Stimulated activated CD8-positive, alpha-beta memory T cell treated with anti-CD3 and anti-CD28 coated beads, Interleukin-7, amount 100 ng/mL, for 24 hours (primary cell): ENCODE results near the gene VRK3.
"Not testable (repeated sequence)": the region's sequence is repeated elsewhere in the genome, so short reads cannot be mapped to it uniquely, and the experiment has no call there.

Experiments
- DNase-seq: peaks from one replicate; pipeline ENCODE4 v3.0.0-alpha.2; 2020; ENCODE audit warnings: low read depth

Gene VRK3, protein sequence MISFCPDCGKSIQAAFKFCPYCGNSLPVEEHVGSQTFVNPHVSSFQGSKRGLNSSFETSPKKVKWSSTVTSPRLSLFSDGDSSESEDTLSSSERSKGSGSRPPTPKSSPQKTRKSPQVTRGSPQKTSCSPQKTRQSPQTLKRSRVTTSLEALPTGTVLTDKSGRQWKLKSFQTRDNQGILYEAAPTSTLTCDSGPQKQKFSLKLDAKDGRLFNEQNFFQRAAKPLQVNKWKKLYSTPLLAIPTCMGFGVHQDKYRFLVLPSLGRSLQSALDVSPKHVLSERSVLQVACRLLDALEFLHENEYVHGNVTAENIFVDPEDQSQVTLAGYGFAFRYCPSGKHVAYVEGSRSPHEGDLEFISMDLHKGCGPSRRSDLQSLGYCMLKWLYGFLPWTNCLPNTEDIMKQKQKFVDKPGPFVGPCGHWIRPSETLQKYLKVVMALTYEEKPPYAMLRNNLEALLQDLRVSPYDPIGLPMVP

DNA sequence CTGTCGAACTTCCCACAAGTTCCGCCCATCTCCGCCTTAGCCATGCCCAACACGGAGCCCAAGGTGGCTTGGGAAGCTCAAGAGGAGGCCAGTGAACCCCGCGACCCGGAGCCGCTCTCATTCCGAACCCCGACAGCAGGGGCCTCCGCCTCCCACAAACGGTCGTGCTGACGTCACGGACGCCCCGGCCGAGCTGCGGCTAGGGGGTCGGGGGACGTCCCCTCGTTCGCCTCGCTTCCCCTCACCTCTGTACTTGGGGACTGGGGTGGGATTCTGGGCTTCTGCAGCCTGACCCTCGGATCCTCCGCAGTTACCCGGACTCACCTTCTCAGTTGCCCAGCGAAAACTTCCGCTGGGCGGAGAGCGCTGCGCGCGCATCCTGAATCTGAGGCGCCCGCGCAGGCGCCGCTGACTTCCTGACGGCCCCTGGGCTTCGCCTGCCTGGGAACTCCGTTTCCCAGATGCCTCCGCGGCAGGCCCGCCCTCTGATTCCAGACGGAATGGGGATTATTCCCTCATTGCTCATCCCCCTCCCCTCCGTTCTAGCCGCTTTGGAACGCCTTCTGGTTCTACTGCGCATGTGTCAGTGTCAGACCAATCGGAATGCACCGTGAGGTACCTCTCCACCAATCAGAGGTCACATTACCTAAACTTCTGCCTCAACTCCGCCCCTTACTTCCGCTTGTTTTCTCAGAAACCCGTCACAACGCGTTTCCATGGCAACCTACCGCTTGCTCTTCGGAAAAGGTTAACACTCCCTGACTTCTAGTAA is at the start of gene VRK3:
Gene VRK3, minus strand, starts transcription at position 351 of the 772 bp plus-strand sequence. CDS start 9,210 bp downstream, outside the sequence.
- DNase-seq = peak; percentile 95

DNA sequence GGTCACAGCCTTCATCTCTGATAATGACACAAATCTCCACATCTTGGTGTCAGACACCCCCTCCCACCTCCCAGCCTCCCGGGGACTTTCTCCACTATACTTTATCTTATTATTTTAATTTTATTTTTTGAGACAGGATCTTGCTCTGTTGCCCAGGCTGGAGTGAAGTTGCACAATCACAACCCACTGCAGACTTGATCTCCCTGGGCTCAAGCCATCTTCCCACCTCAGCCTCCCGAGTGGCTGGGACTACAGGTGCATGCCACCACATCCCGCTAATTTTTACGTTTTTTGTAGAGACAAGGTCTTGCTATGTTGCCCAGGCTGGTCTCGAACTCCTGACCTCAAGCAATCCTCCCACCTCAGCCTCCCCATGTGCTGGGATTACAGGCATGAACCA is 43.2 kb upstream of the VRK3 start:
- DNase-seq = not testable (repeated sequence)

DNA sequence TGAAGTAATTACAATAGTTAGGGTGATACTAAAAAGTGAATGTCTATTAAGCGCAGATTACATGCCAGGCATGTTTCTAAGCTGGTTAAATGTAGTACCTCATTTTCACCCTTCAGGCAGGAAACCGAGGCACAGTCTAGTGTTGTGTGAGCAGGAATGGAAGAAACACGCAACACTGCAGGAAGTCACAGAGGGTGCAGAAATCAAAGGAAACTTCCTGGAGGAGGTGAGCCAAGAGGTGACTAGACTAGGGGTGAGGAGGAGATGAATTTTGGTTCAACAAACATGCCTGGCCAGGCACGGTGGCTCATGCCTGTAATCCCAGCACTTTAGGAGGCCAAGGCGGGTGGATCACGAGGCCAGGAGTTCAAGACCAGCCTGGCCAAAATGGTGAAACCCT is 42.4 kb upstream of the VRK3 start:
- DNase-seq = no peak

DNA sequence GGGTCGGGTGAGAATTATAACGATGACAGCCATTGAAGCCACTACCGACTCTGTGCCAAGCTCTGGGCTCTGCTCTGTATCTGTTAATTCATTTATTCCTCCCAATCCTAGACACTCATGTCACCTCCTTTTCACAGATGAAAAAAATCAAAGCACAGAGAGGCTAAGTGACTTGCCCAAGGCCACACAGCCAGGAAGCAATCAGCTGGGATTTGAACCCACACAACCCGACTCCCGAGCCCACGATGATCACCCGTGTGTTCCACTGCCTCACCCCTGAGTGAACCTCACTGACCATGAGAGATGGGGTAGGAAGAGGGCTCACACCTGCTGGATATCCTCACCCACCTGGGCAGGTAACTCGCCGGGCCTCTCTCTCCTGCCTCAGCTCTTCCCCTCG is 40.8 kb upstream of the VRK3 start:
- DNase-seq = no peak

DNA sequence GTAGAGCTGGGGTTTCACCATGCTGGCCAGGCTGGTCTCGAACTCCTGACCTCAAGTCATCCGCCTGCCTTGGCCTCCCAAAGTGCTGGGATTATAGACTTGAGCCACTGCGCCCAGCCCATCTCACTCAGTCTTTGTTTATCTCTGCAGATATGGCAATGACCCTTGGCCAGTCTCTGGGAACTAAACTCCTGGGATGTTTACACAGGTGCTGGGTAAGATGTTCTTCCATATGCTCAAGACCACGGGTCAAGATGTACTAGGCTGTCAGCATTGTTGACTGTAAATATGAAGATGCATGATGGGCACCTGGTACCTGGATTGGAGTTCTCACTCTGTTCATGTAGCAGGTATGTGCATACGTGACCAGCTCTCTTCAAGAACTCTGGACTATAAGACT is 36.5 kb upstream of the VRK3 start:
- no peak for DNase-seq

DNA sequence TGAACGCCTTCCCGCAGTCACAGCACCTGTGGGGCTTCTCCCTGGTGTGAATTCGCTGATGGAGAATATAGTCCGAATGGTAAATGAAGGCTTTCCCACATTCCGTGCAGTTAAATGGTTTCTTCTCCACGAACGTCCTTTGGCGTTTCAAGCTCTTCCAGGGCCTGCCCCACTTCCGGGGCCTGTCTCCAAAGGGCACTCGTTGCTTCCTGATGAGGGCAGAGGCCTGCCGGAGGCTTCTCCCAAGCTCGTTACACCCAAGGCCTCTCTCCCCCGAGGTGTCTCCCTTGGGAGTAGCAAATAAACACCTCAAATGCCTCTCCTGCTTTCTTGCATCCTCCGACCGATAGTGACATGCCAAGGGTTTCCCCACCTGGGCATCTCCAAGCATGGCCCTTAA is 34.9 kb upstream of the VRK3 start:
- DNase-seq = no peak

DNA sequence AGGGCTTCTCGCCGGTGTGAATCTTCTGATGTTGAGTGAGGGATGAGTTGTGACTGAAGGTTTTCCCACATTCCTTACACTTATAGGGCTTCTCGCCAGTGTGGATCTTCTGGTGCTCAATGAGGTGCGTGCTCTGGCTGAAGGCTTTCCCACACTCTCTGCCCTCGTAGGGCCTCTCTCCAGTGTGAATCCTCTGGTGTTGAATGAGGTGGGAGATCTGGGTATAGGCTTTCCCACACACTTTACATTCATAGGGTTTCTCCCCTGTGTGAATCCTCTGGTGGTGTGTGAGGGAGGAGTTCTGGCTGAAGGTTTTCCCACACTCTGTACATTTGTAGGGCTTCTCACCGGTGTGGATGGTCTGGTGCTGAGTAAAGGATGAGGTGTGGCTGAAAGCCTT is 33.9 kb upstream of the VRK3 start:
- no peak for DNase-seq

DNA sequence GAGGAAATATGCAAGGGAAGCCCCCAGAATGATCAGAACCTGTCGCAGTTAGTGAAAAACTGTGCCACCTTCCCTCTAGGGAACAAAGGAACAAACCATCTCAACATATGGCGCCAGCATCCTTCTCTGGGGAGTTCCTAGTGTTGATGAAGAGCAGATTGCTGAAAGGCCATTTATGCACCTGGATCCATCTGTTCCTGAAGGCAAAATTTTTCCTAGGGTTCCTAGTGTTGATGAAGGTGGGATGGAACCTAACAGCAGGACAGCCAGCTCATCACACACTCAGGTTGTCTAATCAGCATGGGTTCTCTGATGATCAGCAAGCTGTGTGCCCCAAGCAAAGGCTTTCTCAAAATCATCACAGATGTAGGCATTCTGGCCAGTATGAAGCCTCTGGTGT is 33.3 kb upstream of the VRK3 start:
- no peak for DNase-seq

DNA sequence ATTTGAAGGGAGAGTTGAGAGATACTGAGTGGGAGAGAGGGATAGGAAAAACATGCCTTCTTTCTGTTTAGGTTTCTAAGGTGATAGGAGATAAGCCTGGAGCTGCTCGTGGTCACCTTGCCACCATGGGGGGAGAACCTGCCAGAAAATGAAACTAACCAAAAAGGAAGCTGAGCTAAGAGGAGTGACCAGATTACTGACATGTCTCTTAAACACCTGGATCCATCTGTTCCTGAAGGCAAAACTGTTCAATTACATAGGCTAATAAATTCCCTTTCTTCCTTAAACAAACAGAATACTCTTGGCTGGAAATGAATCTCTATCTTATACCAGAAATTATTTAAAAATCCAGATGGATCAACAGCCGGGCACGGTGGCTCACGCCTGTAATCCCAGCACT is 27.9 kb upstream of the VRK3 start:
- DNase-seq = no peak

DNA sequence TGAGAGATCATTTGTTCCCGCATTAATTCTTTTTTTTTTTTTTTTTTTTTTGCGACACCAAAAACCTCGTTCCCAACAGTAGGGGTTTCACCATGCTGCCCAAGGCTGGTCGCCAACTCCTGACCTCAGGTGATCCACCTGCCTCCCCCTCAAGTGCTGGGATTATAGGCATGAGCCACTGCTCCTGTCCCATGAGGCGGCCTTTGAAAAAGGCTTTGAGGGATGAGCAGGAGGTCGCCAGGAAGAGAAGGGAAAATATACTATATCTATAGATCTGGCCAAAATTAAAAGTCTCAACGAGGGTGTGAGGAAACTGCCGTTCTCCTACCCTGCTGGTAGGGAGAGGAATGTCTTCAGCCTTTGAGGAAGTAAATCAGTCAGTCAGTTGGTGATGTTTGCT is 26.8 kb upstream of the VRK3 start:
- DNase-seq = no peak

DNA sequence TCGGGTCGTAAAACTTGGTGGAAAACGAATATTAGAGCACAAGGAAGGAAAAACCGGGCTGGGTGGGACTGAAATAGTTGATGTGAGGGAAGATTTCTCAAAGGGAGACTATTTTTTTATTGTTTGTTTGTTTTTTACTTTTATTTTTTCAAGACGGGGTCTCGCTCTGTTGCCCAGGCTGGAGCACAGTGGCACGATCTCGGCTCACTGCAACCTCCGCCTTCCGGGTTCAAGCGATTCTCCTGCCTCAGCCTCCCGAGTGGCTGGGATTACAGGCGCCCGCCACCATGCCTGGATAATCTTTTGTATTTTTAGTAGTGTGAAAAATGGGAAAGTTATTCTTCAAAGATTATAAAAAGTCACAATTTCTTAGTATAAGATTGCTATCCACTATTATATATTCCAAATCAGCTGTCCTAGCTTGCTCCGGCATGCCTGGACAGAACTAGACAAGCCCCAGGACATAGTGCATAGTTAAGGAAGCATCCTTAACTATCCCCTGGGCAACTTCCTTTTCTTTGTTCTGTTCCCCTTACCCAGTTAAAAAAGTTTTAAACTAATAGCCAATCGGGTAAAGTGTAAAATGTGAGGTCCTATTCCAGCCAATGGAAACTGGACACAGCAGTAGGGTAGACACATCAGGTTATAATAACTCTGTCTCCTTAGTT is 26.2 kb upstream of the VRK3 start:
- DNase-seq = not testable (repeated sequence)

DNA sequence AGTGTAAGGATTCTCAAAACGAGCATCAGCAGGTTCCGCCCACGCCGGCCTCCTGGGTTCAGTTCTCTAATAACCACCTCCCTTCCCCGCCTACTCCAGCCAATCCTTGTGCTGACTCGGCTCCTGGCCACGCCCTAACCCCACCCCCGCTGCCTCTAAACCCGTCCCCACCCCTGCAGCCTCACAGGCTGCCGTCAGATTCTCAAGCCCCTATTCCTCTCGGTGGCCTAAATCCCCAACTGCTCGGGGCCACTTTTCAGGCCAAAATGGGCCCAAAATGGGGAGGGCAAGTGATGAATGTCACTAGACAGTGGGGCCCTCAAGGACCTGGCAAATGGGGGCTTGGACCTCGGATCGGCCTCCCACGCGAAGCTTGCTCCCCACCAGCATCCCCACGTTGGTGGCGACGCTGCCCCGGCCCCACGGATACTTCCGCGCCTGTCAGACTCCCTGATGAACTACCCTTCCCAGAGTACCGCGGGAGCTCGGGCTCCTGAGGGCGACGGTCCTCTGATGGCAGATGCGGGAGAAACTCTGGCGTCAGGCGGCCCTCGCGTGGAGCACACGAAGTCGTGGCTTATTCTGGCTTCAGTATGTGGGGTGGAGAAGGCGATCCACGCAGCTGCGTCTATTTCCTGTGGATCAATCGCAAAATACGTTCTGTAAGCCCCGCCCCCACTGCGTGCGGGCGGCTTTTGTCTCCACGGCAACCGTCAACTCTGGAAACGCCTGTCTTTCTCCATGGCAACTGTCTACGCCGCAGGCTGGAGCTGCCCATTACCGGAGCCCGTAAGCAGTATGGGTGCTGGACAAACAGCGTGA is 25.4 kb upstream of the VRK3 start:
- DNase-seq = peak; percentile 55

DNA sequence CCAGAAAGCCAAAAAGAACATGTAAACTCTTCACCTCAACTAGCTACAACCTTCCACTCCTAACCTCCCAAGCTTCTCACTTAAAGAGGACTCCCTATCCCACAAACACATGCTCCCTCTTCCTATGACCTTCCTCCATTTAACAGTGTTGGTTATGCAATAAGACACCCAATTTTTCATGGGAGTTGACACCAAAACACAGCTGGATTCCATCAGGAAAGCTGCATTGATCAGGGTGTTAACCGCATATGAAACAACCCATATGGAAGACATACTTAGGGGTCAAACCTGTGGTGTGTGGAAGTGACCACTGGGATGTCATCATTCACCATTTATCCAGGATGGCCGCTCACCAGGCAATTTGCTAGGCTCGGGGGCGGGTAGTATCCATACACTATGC is 22.5 kb upstream of the VRK3 start:
- DNase-seq = no peak

DNA sequence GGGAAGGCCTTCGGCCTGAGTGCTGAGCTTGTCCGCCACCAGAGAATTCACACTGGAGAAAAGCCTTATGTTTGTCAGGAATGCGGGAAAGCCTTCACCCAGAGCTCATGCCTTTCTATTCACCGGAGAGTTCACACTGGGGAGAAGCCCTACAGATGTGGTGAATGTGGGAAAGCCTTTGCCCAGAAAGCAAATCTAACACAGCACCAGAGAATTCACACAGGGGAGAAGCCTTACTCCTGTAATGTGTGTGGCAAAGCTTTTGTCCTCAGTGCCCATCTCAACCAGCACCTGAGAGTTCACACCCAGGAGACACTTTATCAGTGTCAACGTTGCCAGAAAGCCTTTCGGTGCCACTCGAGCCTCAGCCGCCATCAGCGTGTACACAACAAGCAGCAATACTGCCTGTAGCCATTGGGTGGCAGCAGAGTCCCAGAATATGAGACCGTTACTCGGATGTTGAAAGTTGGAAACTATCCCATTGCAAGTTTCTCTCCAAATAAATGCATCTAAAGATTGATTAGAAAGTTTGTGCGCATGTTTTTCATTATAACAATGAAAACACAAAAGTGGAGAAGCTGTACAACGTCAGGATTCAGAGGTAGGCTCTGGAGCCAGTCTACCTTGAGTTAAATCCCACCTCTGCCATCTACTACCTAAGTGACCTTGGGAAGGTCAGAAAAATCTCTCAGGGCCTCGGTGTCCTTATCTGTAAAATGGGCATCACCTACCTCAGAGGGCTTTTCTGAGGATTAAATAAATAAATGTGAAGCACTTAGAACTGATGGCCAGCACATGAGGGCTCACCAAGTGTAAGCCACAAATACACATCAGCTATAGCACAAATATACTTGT is 21.7 kb upstream of the VRK3 start:
- DNase-seq = peak; percentile 41

DNA sequence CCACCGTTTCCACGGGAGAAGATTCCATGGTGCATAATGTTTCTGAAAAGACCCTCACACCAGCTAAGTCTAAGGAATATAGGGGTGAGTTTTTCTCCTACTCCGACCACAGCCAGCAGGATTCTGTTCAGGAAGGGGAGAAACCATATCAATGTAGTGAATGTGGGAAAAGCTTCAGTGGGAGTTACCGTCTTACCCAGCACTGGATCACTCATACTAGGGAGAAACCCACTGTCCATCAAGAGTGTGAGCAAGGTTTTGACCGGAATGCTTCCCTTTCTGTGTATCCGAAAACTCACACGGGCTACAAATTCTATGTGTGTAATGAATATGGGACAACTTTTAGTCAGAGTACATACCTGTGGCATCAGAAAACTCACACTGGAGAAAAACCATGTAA is 19.8 kb upstream of the VRK3 start:
- no peak for DNase-seq

DNA sequence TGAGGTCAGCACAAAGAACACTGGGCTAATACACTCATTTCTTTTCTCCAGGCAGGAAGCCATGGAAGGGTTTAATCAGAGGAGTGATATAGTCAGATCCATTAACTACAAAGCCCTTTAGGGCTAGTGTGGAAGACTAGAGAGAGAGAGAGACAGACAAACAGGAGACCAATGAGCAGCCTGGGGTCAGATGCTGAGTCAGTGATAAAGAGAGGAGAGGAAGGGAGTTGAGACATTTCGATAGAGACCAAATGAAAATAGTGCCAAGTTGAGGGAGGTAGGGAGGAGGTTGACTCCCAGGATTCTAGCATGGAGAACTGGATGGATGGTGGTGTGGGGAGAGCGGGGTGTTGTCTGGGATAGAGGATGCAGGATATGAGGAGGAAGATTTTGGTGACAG is 18.8 kb upstream of the VRK3 start:
- DNase-seq = no peak

DNA sequence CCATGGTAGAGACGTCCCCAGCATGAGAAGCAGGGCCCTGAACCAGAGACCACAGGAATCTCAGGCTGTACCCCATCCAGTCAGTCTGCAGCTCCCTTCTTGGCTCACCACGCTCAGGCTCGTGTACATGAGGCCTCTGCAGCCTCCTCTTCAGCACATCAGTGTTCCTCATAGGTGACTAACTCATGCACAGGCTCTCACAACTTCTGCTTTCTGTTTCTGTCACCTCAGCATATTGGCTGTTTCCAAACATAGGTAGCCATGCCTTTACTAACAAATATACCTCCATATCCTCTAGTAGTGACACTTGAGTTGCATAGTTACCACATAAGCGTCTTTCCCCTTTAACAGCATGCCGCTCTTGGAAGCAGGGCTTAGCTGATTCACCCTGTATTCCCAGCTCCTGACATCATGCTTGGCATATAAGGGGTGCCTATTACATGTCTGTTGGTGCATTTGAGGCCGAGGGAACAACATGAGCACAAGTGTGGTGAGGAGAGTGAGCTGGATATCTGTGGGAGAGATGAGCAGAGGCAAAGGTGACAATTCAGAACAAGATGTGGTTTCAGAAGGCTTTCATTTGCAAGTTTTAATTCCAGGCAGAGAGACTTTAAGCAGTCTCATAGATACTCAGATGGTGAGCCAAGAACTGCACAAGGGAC is 17.3 kb upstream of the VRK3 start:
- no peak for DNase-seq

DNA sequence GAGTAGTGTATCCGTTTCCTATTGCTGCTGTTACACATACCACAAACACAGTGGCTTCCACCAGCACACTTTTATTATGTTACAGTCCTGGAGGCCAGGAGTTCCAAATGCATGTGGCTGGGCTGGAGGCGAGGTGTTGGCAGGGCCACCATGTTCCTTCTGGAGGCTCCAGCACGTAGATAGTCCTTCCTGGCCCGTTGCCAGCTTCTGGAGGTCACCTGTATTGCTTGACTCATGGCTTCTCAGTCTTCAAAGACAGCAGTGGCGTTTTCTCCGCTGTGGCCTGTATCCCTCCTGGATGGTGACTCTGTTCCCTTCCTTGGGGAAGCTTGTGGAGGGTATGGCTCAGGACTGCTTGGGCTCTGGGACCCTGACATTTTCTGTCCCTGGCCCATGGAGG is 15.8 kb upstream of the VRK3 start:
- DNase-seq = no peak

DNA sequence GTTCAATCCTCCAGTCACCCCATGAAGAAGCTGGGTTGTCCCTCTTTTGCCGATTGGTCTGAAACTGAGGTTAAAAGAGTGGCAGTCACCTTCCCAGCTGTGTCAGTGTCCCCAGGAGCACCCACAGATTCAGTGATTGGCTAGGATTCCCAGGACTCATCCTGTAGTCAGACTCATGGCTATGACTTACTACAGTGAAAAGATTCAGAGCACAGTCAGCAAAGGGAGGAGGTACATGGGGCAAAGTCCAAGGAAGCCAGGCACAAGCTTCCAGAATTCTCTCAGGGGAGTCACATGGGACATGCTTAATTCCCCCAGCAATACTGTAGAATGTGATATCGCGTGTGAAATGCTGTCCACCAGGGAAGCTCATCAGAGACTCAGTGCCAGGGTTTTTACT is 14.8 kb upstream of the VRK3 start:
- no peak for DNase-seq

DNA sequence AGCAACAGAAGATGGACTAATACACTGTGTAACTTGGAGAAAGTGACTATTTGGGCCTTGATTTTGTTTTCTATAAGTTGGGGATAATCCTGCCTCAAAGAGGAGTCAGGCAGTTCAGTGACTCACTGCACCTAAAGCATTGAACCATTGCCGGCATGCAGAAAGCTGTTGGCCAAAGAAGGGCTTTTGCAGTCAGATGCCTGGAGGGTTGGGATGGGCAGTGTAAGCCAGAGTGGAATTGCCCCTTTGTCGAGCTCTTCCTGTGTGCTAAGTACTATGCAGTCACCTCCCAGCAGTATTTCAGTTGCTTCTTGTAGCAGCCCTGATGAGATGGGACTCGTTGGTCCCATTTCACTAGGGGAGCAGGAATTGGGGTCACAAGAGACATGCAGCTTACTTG is 11.7 kb upstream of the VRK3 start:
- DNase-seq = no peak
